GM19023 (cell line): ENCODE data around the gene IMPA2.
"Not testable (repeated sequence)": the region's sequence is repeated elsewhere in the genome, so short reads cannot be mapped to it uniquely, and the experiment has no call there.

Experiments
- ATAC-seq: cut with Tn5 transposase; IDR thresholded peaks from one replicate; pipeline ENCODE4 v1.9.1; 2021; ENCODE audit warnings: mild to moderate bottlenecking, moderate library complexity; ENCODE audit not compliant: unreplicated experiment

Gene IMPA2

GRCh38 chr18:12067671-12068070, 86.4 kb downstream of the IMPA2 start:
- no peak for ATAC-seq

- not testable (repeated sequence) for ATAC-seq
Measured at GRCh38 chr18:12068316-12068949, 87.1 kb downstream of the IMPA2 start.

- no peak for ATAC-seq
Measured at GRCh38 chr18:12068950-12069320, 87.6 kb downstream of the IMPA2 start.

- ATAC-seq, result not testable (repeated sequence)
Measured at GRCh38 chr18:12071066-12071465, 89.8 kb downstream of the IMPA2 start.

GRCh38 chr18:12072996-12073395, 91.7 kb downstream of the IMPA2 start:
- no peak for ATAC-seq

- no peak for ATAC-seq
Measured at GRCh38 chr18:12074736-12075135, 93.4 kb downstream of the IMPA2 start.

- ATAC-seq, result no peak
Measured at GRCh38 chr18:12076424-12077140, 95.3 kb downstream of the IMPA2 start.

- ATAC-seq, result not testable (repeated sequence)
Measured at GRCh38 chr18:12077994-12078393, 96.7 kb downstream of the IMPA2 start.

- no peak for ATAC-seq
Measured at GRCh38 chr18:12079491-12080237, 98.4 kb downstream of the IMPA2 start.
